Adrenal gland (tissue), 5 donors: ENCODE data around the gene IL1RAPL2.

Source experiments
- CTCF ChIP-seq, 6 experiments: fragments of 450-650 bp in 4 of 6; fragments of 200-600 bp in 2 of 6; sonication (generic) in 1 of 6; IDR thresholded peaks; 1 replicate in 5 of 6; 2 replicates in 1 of 6; pipeline versions ENCODE4 v1.5.1 to v1.8.0; 2016 to 2021; ENCODE audit warnings: antibody characterized with exemption in 6 of 6, mild to moderate bottlenecking in 2 of 6, moderate library complexity in 1 of 6
- POLR2A ChIP-seq, 2 donors: fragments of 450-650 bp; IDR thresholded peaks; one replicate each; pipeline ENCODE4 v1.6.1; 2017; ENCODE audit warnings: antibody characterized with exemption in 2 of 2, mild to moderate bottlenecking in 2 of 2, moderate library complexity in 1 of 2
- donor health status: DM: no; HTN: no; CAD: no.

- TF ChIP-seq CTCF (IDR thresholded peaks at IDR 0.05) = no peak
- TF ChIP-seq POLR2A (IDR thresholded peaks at IDR 0.05) = no peak
Measured at GRCh38 chrX:104995546-104995945, 429.5 kb downstream of the IL1RAPL2 start.
